Esophagus squamous epithelium (tissue), 5 donors: ENCODE measurements around the gene GPX3. TPM values are rescaled to one million over a fixed set of nuclear protein-coding genes. Genes with fewer than 3 reads are reported as not detected.

Experiments used
- DNase-seq: peaks from one replicate; lab custom pipeline; 2025; lab: John Stamatoyannopoulos, UW
- H3K27ac ChIP-seq, 4 donors: fragments of 200-600 bp; sonication (generic); one replicate each; pipeline ENCODE4 v1.5.1; 2016 to 2019; ENCODE audit warnings: mild to moderate bottlenecking in 1 of 4
- H3K27me3 ChIP-seq, 4 donors: fragments of 200-600 bp; sonication (generic); 1 replicate in 3 of 4; 2 replicates in 1 of 4; pipeline versions ENCODE4 v1.5.1 to v1.6.0; 2017 to 2021; ENCODE audit warnings: antibody characterized with exemption in 1 of 4
- H3K36me3 ChIP-seq, 3 donors: fragments of 200-600 bp; sonication (generic); one replicate each; pipeline ENCODE4 v1.5.1; 2016 to 2019
- H3K4me1 ChIP-seq, 3 donors: fragments of 200-600 bp; sonication (generic); one replicate each; pipeline ENCODE4 v1.5.1; 2017 to 2019
- H3K4me3 ChIP-seq, 4 donors: fragments of 200-600 bp; sonication (generic); 1 replicate in 3 of 4; 2 replicates in 1 of 4; pipeline ENCODE4 v1.5.1; 2016 to 2019; ENCODE audit warnings: mild to moderate bottlenecking in 2 of 4, moderate library complexity in 1 of 4
- H3K9me3 ChIP-seq, 3 donors: fragments of 200-600 bp; sonication (generic); one replicate each; pipeline ENCODE4 v1.5.1; 2016 to 2019
- POLR2A ChIP-seq, 4 donors: fragments of 450-650 bp; IDR thresholded peaks; one replicate each; pipeline ENCODE4 v1.6.1; 2017; ENCODE audit warnings: antibody characterized with exemption in 4 of 4, mild to moderate bottlenecking in 4 of 4, moderate library complexity in 3 of 4
- WGBS, 2 donors: methylation state at CpG; one replicate each; pipeline ENCODE4 v1.1.5; 2018; 5-methylcytosine and 5-hydroxymethylcytosine counted together
- intact Hi-C: fragments of 100-400 bp; cut with DNase I; formaldehyde crosslinking; loops from one replicate; pipeline ENCODE4 v1.15.0; 2022
- total RNA-seq, 4 donors: library from RNA; depleted of rRNA; stranded (reverse); fragments of >200 nt; gene quantifications; one replicate each; pipeline ENCODE4 v1.1.0, GENCODE V29; 2016
- TF ChIP-seq, protein P1 (sequence below), 6 experiments: fragments of 450-650 bp in 4 of 6; fragments of 200-600 bp in 2 of 6; sonication (generic) in 2 of 6; IDR thresholded peaks; one replicate each; pipeline ENCODE4 v1.5.1; 2016 to 2019; ENCODE audit warnings: antibody characterized with exemption in 6 of 6, mild to moderate bottlenecking in 4 of 6, moderate library complexity in 4 of 6
- donor health status: DM: yes; HTN: yes; CAD: no.

GPX3 gene
- total RNA-seq, 4 donors from 2014 or later = 166 to 1,028 (median 489) TPM

DNA sequence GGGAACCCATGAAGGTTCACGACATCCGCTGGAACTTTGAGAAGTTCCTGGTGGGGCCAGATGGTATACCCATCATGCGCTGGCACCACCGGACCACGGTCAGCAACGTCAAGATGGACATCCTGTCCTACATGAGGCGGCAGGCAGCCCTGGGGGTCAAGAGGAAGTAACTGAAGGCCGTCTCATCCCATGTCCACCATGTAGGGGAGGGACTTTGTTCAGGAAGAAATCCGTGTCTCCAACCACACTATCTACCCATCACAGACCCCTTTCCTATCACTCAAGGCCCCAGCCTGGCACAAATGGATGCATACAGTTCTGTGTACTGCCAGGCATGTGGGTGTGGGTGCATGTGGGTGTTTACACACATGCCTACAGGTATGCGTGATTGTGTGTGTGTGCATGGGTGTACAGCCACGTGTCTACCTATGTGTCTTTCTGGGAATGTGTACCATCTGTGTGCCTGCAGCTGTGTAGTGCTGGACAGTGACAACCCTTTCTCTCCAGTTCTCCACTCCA, 7.6 kb downstream of the GPX3 start:
- H3K4me1 ChIP-seq = peaks cover 19 to 81% (median 51%) of the 10 kb centered on the region in 3 donors

DNA sequence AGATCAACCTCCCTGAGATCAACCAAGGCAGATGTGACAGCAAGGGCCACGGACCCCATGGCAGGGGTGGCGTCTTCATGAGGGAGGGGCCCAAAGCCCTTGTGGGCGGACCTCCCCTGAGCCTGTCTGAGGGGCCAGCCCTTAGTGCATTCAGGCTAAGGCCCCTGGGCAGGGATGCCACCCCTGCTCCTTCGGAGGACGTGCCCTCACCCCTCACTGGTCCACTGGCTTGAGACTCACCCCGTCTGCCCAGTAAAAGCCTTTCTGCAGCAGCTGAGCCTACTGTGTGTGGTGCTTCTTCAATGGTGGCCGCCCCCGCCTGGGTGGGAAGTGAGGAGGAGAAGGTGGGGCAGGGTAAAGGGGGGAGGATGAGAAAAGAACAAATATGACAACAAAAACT, 8.3 kb downstream of the GPX3 start:
- no peak for DNase-seq
- Histone ChIP-seq H3K9me3 (no peaks in the 10 kb centered on the region), H3K27ac (peak overlapping the region in 3 of 4 donors; percentile 49 to 89 (median 77)), H3K36me3 (peaks cover 5 to 94% (median 38%) of the 10 kb centered on the region in 3 donors), H3K4me1 (peaks cover 12 to 74% (median 45%) of the 10 kb centered on the region in 3 donors), H3K4me3 (no peak overlapping the region), H3K27me3 (no peaks in the 10 kb centered on the region)
- intact Hi-C loops = no loop called here
- 93 to 100% methylated on average over 2 to 3 of the region's 8 CpGs for WGBS, 2 donors
- TF ChIP-seq POLR2A (IDR thresholded peaks at IDR 0.05) = no peak
- TF ChIP-seq, protein P1, sequence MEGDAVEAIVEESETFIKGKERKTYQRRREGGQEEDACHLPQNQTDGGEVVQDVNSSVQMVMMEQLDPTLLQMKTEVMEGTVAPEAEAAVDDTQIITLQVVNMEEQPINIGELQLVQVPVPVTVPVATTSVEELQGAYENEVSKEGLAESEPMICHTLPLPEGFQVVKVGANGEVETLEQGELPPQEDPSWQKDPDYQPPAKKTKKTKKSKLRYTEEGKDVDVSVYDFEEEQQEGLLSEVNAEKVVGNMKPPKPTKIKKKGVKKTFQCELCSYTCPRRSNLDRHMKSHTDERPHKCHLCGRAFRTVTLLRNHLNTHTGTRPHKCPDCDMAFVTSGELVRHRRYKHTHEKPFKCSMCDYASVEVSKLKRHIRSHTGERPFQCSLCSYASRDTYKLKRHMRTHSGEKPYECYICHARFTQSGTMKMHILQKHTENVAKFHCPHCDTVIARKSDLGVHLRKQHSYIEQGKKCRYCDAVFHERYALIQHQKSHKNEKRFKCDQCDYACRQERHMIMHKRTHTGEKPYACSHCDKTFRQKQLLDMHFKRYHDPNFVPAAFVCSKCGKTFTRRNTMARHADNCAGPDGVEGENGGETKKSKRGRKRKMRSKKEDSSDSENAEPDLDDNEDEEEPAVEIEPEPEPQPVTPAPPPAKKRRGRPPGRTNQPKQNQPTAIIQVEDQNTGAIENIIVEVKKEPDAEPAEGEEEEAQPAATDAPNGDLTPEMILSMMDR (IDR thresholded peaks at IDR 0.05) = no peak

More for the DNA sequence above, 7.6 kb downstream of the GPX3 start:
- TF ChIP-seq, protein P1 (IDR thresholded peaks at IDR 0.05) = no peak
- no peak for TF ChIP-seq POLR2A (IDR thresholded peaks at IDR 0.05)
- no peak for DNase-seq
- intact Hi-C loops = no loop called here
- Histone ChIP-seq H3K27ac (peak overlapping the region in 3 of 4 donors; percentile 89 to 96 (median 91)), H3K9me3 (no peaks in the 10 kb centered on the region), H3K36me3 (peaks cover 0 to 87% (median 37%) of the 10 kb centered on the region in 3 donors), H3K27me3 (no peaks in the 10 kb centered on the region), H3K4me3 (no peak overlapping the region)
- WGBS, 2 donors = 90 to 95% methylated on average over 7 to 11 of the region's 11 CpGs

DNA sequence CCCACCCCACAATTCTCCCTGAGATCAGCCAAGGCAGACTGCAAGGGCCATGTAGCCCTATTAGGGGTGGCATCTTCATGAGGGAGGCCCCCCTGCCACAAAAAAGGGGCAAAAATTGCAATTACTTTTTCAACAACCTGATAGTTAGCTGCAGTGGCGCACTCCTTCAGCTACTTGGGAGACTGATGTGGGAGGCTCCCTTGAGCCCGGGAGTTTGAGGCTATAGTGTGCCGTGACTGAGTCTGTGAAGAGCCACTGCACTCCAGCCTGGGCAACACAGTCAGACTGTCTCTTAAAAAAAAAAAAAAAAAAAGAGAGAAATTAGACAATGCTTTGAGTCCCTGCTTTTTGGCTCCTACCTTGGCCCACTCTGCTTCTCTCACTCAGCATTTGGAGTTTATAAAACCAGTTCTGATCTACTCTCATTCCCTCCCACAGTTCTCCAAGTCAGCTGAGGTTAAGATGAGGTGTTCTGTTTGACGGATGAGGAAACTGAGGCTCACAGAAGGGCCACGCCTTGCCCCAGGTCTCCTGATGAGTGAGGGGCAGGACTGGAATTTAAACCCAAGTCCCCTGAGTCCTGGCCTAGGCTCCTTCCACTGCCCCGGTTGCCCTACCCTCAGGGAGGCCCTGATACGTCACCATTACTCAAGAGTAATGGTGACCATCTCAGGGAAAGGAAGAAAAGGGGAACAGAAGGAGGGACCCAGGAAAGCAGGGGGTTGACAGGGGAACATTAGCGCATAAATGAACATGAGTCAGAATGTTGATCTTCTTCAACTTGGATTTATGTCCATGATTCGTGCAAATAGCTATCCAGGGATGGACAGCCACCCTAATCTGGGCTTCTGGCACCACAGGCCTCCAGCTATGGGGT, 9.0 kb downstream of the GPX3 start:
- Histone ChIP-seq H3K4me3 (no peak overlapping the region), H3K4me1 (peaks cover 5 to 67% (median 38%) of the 10 kb centered on the region in 3 donors), H3K9me3 (no peaks in the 10 kb centered on the region), H3K27ac (peak overlapping the region in 3 of 4 donors; percentile 77 to 90 (median 89)), H3K36me3 (peaks cover 6 to 97% (median 45%) of the 10 kb centered on the region in 3 donors), H3K27me3 (no peaks in the 10 kb centered on the region)
- 86 to 89% methylated on average over 9 of the region's 9 CpGs for WGBS, 2 donors
- DNase-seq = no peak
- intact Hi-C loops = no loop called here
- TF ChIP-seq POLR2A (IDR thresholded peaks at IDR 0.05) = no peak
- TF ChIP-seq, protein P1 (IDR thresholded peaks at IDR 0.05) = no peak

DNA sequence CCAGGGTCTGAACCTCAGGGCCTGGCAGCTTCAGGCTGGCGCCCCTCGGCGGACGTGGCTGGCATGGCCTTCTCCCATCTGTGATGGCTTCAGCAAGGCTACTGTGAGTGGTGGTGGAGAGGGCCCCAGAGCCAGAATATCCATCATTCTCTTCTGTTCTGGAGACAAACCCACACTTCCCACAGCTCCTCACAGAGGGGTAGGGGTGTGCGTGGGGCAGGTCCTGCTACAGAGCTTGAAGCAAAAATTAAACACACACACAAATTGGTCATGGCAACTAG, 9.6 kb downstream of the GPX3 start:
- Histone ChIP-seq H3K4me3 (no peak overlapping the region), H3K27me3 (no peaks in the 10 kb centered on the region), H3K4me1 (peaks cover 0 to 61% (median 32%) of the 10 kb centered on the region in 3 donors), H3K36me3 (peaks cover 11 to 100% (median 51%) of the 10 kb centered on the region in 3 donors), H3K27ac (peak overlapping the region in 3 of 4 donors; percentile 77 to 90 (median 89)), H3K9me3 (no peaks in the 10 kb centered on the region)
- TF ChIP-seq, protein P1 (IDR thresholded peaks at IDR 0.05) = no peak
- TF ChIP-seq POLR2A (IDR thresholded peaks at IDR 0.05) = no peak
- no peak for DNase-seq
- intact Hi-C loops = no loop called here
- WGBS, 2 donors = 83 to 100% methylated on average over 1 of the region's 5 CpGs

DNA sequence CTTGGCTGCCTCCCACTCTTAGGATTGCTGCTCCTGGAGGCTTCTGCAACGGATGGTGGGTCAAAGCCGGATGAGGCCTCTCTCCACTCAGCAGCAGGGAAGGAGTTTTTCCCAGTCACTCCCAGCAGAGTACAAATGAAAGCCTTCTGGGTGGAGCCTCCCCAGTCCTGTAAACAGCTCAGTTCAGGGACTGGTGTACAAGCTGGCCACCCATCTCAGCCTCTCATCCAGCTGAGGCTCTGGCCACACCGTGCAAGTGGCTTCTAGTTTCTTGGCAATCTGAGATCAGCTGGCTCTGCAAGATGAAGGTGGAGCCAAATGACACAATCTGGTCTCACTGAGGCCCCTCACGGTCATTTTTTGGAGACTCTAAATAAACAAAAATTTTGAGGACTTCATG, 10.0 kb downstream of the GPX3 start:
- Histone ChIP-seq H3K27me3 (no peaks in the 10 kb centered on the region), H3K9me3 (no peaks in the 10 kb centered on the region), H3K4me3 (no peak overlapping the region), H3K4me1 (peaks cover 0 to 58% (median 32%) of the 10 kb centered on the region in 3 donors), H3K27ac (peak overlapping the region in 3 of 4 donors; percentile 77 to 90 (median 89)), H3K36me3 (peaks cover 12 to 100% (median 55%) of the 10 kb centered on the region in 3 donors)
- intact Hi-C loops = no loop called here
- TF ChIP-seq POLR2A (IDR thresholded peaks at IDR 0.05) = peak in 1 of 4 donors; percentile 20
- TF ChIP-seq, protein P1 (IDR thresholded peaks at IDR 0.05) = no peak
- DNase-seq = no peak
- 81 to 82% methylated on average over 4 of the region's 4 CpGs for WGBS, 2 donors
